GM12874 (cell line): ENCODE results near the gene ATP5F1A.

Experiments
- TF ChIP-seq, protein P1 (sequence below): IDR thresholded peaks from 2 replicates; pipeline ENCODE4 v1.5.1; 2011; ENCODE audit warnings: low read depth, mild to moderate bottlenecking, control low read depth, low read length, moderate library complexity; ENCODE audit not compliant: insufficient read depth

Gene ATP5F1A

DNA sequence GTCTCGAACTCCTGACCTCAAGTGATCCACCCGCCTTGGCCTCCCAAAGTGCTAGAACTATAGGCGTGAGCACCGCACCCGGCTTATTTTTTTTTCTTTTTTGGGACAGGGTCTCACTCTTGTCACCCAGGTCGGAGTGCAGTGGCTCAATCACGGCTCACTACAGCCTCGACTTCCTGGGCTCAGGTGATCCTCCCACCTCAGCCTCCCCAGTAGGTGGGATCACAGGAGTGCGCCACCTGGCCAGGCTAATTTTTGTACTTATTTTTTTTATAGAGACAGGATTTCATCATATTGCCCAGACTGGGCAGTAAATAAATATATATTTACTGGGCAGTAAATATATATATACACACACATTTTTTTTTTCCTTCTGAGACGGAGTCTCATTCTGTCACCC is 2.6 kb downstream of the ATP5F1A start:
- TF ChIP-seq, protein P1, sequence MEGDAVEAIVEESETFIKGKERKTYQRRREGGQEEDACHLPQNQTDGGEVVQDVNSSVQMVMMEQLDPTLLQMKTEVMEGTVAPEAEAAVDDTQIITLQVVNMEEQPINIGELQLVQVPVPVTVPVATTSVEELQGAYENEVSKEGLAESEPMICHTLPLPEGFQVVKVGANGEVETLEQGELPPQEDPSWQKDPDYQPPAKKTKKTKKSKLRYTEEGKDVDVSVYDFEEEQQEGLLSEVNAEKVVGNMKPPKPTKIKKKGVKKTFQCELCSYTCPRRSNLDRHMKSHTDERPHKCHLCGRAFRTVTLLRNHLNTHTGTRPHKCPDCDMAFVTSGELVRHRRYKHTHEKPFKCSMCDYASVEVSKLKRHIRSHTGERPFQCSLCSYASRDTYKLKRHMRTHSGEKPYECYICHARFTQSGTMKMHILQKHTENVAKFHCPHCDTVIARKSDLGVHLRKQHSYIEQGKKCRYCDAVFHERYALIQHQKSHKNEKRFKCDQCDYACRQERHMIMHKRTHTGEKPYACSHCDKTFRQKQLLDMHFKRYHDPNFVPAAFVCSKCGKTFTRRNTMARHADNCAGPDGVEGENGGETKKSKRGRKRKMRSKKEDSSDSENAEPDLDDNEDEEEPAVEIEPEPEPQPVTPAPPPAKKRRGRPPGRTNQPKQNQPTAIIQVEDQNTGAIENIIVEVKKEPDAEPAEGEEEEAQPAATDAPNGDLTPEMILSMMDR = no peak

DNA sequence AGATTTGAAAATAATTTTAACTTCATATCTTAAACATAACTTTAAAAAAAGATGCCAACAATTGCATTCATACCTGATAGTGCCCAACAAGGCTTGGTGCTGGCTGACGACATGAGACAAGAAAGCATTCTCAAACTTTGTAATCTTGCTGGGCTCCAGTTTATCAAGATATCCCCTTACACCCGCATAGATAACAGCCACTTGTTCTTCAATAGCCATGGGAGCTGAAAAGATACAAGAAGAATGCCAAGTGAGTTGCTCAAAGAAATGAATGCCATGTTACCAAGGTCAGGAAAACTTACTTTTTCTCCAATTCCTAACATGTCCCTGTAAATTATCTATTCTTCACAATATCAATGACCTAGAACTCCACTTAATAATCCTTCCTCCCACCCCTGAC is 13.7 kb downstream of the ATP5F1A start:
- TF ChIP-seq, protein P1 = no peak

DNA sequence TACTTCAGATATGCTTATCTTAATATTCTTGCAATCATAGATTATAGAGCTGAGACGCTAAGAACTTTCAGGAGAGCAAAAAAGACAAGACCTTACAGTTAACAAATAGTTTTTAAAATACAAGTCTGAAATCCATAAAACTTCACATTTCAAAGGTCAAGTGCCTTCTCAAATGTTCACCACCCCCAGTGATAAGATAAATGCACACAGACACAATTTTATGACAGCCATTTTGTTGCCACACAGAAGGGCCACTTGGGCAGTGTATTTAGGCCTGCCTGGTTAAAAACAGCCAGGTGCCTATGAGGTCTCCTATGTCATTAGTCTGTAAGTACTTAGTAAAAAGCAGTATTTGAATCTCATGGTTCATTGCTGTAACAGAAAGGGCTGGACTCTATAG is 17.9 kb downstream of the ATP5F1A start:
- TF ChIP-seq, protein P1 = no peak

DNA sequence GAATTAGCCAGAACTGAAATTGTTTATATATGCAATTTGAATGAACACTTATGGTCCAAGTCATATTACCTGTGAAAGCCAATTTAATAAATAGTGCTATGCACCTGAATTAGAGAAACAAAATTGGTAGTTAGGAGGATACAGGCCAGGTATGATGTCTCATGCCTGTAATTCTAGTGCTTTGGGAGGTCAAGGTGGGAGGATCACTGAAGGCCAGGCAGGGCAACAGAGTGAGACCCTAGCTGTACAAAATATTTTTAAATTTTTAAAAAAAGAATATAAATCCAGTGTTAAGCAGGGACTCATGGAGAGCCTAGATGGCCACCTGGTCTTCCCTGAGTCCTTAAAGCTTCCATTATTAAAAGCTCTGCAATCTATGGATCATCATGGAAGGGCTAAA is 18.8 kb downstream of the ATP5F1A start:
- TF ChIP-seq, protein P1 = no peak

DNA sequence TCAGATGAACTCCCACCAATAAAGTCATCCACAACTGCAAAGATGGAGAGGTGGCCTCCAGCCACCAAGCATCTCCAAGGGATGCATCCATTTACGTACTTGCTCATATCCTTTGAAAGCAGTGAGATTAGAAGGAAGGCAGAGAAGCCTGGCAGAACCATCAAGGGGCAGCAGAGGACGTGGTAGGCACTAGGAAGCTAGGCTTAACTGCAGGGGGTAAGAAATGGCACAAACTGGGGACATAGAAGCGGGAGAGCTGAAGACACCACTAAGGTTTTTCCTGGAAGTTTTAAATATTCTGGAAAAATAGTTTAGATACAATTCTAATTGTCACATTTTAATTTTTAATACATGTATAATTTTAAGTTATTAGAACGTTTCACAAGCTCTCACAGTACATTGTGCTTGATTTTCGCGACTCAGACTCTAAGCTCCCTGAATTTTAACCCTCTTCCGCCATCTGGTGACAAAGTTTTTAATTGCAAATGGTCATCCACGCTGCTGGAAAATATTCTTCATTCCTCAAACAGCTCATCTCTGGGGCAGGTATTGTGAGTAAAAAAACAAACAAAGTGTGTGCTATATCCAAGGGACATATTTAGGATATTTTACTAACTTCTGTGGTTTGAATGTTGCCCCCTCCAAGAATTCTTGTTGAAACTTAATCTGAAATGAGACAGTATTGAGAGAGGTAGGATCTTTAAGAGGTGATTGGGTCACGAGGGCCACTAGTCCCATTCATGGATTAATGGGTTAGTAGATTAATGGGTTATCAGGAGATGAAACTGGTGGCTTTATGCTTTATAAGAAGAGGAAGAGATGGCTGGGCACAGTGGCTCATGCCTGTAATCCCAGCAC is 24.4 kb downstream of the ATP5F1A start:
- TF ChIP-seq, protein P1 = 0 out of 2 replicates have a peak, but pooled peaks have one; percentile 34

DNA sequence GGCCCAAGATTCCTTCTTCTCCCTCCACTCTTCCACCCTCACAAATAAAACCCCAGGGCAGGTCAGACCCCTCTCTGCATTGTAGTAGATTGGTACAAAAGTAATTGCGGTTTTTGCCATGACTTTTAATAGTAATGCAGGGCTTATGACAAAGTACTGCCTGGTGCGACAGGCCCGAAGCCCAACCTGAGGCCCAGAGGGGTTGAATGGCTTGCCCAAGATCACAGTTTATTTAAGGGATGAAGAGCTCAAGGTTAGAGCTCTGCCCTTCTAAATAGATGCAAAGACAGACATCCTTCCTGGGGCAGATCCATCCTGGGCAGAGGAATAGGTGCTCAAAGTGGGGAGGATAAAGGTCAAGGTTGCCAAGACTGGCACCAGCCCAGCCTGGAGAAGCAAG is 25.1 kb downstream of the ATP5F1A start:
- TF ChIP-seq, protein P1 = no peak

DNA sequence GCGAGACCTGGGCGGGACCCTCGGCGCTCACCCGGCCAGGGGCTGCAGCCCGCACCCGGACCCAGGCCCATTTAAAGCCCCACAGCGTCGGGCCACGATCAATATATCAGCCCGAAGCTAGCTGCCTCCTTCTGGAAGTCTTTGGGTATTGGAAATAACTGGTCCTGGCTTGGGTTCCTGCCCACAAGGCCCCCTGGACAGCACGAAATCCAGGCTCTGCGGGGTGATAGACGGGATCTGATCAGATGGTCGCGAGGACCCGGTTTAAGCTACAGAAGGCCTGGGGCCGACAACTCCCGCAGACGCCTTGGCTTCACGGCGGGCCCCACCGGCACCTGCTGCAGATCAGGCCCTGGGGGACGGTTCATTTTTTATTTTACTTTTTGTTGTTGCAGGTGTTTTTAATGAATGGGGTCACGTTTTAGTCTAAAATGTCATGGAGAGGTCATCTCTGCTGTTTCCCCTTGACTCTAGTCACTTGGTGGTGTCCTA is 25.7 kb downstream of the ATP5F1A start:
- TF ChIP-seq, protein P1 = no peak
